ENCODE results near the gene DNAJB11. TPM values are rescaled to one million over a fixed set of nuclear protein-coding genes. Genes with fewer than 3 reads are reported as not detected.

Gene DNAJB11
- total RNA-seq, 1 experiment from 2014 or later: 181 TPM

Other genes starting within 250 kb of the DNAJB11 start
- 5.7 and 7.2 TPM in 2 replicates for gene DGKG, start 208.5 kb upstream of the DNAJB11 start, total RNA-seq (2022)
- gene CRYGS, start 26.3 kb upstream of the DNAJB11 start, total RNA-seq (2022): 7.2 and 9.5 TPM in 2 replicates
- gene TBCCD1, start 3.4 kb upstream of the DNAJB11 start, total RNA-seq (2022): 21.0 and 25.1 TPM in 2 replicates
- 0.24 and 0.39 TPM in 2 replicates for gene AHSG, start 42.3 kb downstream of the DNAJB11 start, total RNA-seq (2022)
- not detected in 2 replicates for gene FETUB, start 69.7 kb downstream of the DNAJB11 start, total RNA-seq (2022)
- gene HRG, start 95.3 kb downstream of the DNAJB11 start, total RNA-seq (2022): 0.17 and 0.40 TPM in 2 replicates
- not detected in 2 replicates for gene KNG1, start 146.6 kb downstream of the DNAJB11 start, total RNA-seq (2022)
- gene EIF4A2, start 212.9 kb downstream of the DNAJB11 start, total RNA-seq (2022): 593 and 650 TPM in 2 replicates
- gene RFC4, start 235.8 kb downstream of the DNAJB11 start, total RNA-seq (2022): 94.8 and 107 TPM in 2 replicates

Data from Calu3 (cell line).